Measurements from ENCODE around the gene THOC6.
"Not testable (repeated sequence)": the region's sequence is repeated elsewhere in the genome, so short reads cannot be mapped to it uniquely, and the experiment has no call there.

THOC6 gene

DNA sequence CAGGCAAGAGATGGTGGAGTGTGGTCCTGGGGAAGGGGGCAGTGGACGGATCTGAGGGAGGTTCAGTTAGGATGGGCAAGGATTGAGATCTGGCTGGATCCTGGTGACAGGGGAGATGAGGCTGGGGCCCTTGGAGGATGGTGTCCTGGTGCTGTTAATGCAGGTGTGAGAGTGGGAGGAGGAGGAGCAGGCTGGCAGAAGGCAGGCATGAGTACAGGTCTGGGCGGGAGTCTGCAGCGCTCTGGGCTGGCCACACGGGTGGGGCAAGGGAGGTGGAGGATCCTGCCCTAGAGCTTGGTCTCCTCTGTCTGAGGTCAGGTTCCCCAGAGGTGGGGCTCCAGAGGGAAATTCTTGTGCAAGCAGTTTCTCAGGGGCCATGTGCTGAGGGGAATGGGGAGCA lies 48.3 kb downstream of the THOC6 start:
- not testable (repeated sequence) for DNase-seq (ENCODE audit: low read depth)

DNA sequence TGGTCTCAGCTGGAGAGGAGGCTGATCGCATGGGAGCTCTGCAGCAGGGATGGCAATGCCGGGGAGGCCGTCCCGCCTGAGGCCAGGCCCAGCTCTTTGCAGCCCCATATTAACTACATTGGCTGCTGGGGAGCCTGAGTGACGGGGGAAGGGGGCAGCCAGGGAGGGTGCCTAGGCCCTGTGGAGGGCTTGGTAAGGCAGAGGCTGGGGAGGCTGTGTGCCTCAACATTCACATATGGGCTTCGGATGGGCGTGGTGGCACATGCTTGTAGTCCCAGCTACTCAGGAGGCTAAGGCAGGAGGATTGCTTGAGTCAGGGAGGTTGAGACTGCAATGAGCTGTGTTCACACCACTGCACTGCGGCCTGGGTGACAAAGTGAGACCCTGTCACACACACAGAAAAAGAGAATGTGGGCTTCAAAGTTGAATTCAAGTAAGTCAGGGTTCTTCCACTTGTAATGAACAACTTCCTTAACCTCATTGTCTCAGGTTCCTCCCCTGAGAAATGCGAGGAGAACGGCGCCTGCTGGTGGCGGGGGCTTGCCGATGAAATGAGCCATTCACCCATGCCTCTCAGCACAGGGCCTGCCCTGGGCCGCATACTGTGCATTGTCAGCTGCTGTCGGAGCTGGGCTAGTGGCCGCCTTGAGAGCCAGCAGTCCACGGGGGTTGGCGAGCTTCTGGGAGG lies 48.9 kb downstream of the THOC6 start:
- DNase-seq (ENCODE audit: low read depth) = not testable (repeated sequence)

DNA sequence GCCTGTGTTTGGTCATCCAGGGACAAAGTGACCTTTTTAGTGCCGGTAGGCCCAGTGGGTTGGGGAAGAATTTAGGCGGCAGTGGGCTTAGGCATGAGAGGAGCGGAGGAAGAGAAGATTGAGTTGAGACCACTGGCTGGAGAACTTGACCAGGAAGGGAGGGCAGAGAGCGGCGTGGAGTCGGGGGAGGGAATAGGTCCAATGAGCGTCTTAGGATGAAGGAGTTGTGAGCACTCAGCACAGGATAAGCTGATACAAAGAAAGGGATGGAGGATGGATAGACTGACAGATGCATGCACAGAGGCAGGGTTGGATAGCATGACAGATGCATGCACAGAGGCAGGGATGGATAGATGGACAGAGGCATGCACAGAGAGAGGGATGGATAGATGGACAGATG lies 49.6 kb downstream of the THOC6 start:
- no peak for DNase-seq (ENCODE audit: low read depth)

DNA sequence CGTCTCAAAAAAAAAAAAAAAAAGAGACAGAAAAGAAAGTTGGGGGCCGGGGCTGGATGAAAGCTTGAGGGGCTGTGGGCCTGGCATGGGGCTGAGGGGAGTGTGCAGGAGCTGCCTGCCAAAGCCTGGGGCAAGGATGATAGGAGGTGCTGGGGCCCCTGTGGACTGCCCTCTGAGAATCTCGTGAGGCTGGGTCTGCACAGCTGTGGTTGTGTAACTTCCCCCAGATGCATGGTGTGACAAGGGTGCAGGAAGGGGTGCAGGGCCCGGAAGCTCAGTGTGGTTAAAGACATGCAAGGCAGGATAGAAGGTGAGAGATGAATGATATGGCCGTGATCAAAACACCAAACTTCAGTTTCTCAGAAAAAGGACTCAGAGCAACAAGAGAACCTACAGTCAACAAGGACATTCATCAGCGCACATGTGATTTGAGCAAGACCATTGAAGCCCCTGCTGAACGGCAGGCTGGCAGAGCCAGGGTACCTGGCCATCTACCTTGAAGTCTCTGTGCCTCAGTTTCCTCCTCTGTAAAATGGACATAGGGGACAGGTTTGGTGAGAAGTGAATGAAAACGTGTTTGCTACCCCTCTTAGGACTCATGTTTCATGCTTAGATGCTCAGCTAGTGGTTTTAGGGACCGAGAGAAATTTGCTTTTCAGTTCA lies 51.2 kb downstream of the THOC6 start:
- no peak for DNase-seq (ENCODE audit: low read depth)

DNA sequence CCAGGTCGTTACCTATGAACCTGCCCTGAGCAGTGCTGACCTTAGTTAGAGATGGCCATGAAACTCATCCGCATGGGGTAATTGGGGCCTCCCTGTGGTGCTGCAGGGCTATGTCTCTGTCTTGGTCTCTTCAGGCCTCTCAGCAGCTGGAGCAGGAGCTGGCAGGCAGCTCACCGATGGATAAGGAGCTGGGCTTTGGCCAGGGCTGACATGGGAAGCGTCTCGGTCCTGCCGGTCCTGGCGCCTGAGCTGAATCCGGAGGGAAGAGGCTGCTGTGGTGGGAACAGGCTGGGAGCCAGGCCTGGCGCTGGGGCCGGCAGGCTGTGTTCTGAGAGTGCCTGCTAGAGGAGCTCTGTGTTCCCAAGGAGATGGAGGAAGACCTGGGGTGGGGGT lies 51.7 kb downstream of the THOC6 start:
- no peak for DNase-seq (ENCODE audit: low read depth)

DNA sequence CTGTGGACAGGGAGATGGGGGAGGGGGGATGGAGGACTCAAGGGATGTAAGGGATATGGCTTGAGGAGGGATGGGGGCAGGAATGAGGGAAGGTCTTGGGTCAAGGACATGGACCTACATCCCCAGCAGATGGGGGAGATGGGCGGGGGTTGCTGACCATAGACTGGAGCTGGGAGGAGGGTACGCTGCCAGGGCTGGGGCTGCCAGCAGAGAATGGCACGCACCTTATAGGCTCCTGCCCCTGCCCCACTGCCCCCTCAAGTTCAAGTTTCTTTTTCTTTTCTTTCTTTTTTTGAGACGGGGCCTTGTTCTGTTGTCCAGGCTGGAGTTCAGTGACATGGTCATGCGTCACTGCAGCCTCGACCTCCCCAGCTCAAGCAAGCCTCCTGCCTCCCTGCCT lies 52.1 kb downstream of the THOC6 start:
- DNase-seq (ENCODE audit: low read depth) = not testable (repeated sequence)

DNA sequence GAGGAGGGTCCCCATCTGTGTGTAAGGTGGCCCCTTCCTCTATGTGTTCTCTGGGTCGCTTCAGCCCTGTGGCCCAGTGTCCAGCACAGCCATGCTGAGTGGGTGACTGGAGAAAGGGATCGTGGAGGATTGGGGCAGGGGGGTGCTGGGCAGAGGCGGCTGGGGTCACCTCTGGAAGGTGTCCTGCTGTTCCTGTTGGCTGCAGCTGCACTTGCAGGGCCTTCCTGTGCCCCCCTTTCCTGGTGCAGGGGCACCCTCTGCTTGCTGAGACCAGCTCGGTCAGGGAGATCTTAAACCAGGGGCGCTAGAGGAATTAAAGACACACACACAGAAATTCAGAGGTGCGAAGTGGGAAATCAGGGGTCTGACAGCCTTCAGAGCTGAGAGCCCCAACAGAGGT lies 52.7 kb downstream of the THOC6 start:
- no peak for DNase-seq (ENCODE audit: low read depth)

Measured in fibroblast of the conjunctiva (primary cell).